ENCODE measurements around the gene MTSS2.

- TF ChIP-seq SIN3A (IDR thresholded peaks at IDR 0.05; ENCODE audit: borderline replicate concordance, low read depth, low read length) (no peak), USF2 (IDR thresholded peaks at IDR 0.05; ENCODE audit: borderline replicate concordance, low read depth, low read length) (no peak), JUND (IDR thresholded peaks at IDR 0.05) (no peak), SMC3 (IDR thresholded peaks at IDR 0.05; ENCODE audit: low read depth, low read length) (no peak), FOXM1 (IDR thresholded peaks at IDR 0.05; ENCODE audit: low read depth) (no peak)
- TF ChIP-seq, protein P1, sequence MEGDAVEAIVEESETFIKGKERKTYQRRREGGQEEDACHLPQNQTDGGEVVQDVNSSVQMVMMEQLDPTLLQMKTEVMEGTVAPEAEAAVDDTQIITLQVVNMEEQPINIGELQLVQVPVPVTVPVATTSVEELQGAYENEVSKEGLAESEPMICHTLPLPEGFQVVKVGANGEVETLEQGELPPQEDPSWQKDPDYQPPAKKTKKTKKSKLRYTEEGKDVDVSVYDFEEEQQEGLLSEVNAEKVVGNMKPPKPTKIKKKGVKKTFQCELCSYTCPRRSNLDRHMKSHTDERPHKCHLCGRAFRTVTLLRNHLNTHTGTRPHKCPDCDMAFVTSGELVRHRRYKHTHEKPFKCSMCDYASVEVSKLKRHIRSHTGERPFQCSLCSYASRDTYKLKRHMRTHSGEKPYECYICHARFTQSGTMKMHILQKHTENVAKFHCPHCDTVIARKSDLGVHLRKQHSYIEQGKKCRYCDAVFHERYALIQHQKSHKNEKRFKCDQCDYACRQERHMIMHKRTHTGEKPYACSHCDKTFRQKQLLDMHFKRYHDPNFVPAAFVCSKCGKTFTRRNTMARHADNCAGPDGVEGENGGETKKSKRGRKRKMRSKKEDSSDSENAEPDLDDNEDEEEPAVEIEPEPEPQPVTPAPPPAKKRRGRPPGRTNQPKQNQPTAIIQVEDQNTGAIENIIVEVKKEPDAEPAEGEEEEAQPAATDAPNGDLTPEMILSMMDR (IDR thresholded peaks at IDR 0.05) = no peak
- TF ChIP-seq, protein P2, sequence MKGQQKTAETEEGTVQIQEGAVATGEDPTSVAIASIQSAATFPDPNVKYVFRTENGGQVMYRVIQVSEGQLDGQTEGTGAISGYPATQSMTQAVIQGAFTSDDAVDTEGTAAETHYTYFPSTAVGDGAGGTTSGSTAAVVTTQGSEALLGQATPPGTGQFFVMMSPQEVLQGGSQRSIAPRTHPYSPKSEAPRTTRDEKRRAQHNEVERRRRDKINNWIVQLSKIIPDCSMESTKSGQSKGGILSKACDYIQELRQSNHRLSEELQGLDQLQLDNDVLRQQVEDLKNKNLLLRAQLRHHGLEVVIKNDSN (IDR thresholded peaks at IDR 0.05; ENCODE audit: borderline replicate concordance, low read depth) = no peak
- TF ChIP-seq, protein P3, sequence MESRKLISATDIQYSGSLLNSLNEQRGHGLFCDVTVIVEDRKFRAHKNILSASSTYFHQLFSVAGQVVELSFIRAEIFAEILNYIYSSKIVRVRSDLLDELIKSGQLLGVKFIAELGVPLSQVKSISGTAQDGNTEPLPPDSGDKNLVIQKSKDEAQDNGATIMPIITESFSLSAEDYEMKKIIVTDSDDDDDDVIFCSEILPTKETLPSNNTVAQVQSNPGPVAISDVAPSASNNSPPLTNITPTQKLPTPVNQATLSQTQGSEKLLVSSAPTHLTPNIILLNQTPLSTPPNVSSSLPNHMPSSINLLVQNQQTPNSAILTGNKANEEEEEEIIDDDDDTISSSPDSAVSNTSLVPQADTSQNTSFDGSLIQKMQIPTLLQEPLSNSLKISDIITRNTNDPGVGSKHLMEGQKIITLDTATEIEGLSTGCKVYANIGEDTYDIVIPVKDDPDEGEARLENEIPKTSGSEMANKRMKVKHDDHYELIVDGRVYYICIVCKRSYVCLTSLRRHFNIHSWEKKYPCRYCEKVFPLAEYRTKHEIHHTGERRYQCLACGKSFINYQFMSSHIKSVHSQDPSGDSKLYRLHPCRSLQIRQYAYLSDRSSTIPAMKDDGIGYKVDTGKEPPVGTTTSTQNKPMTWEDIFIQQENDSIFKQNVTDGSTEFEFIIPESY (IDR thresholded peaks at IDR 0.05; ENCODE audit: borderline replicate concordance, low read depth) = no peak
These were observed 15.7 kb downstream of the MTSS2 start for GRCh38 chr16:70670175-70670574.
